ENCODE results near the gene GGCX.
"Not testable (repeated sequence)": the region's sequence is repeated elsewhere in the genome, so short reads cannot be mapped to it uniquely, and the experiment has no call there.

The GGCX gene

GRCh38 chr2:85564144-85564563 lies 2.9 kb upstream of the GGCX start:
- DNase-seq = no peak

GRCh38 chr2:85560812-85561279 lies 447 bp downstream of the GGCX start:
- no peak for DNase-seq

- DNase-seq = not testable (repeated sequence)
These were observed 928 bp downstream of the GGCX start for GRCh38 chr2:85560403-85560726.

GRCh38 chr2:85558160-85558559 lies 3.1 kb downstream of the GGCX start:
- DNase-seq = no peak

GRCh38 chr2:85557130-85557529 lies 4.2 kb downstream of the GGCX start:
- DNase-seq = no peak

- no peak for DNase-seq
These were observed 6.2 kb downstream of the GGCX start for GRCh38 chr2:85554980-85555612.

- DNase-seq = no peak
These were observed 8.1 kb downstream of the GGCX start for GRCh38 chr2:85553184-85553583.

GRCh38 chr2:85551698-85552678 lies 9.3 kb downstream of the GGCX start:
- DNase-seq = peak; percentile 88

- DNase-seq = no peak
These were observed 10.8 kb downstream of the GGCX start for GRCh38 chr2:85550486-85550885.

- no peak for DNase-seq
These were observed 11.5 kb downstream of the GGCX start for GRCh38 chr2:85549826-85550225.

GRCh38 chr2:85549095-85549494 lies 12.2 kb downstream of the GGCX start:
- DNase-seq = no peak

GRCh38 chr2:85548608-85548900 lies 12.7 kb downstream of the GGCX start:
- no peak for DNase-seq

- no peak for DNase-seq
These were observed 13.3 kb downstream of the GGCX start for GRCh38 chr2:85547859-85548607.

GRCh38 chr2:85547089-85547858 lies 14.0 kb downstream of the GGCX start:
- no peak for DNase-seq

- DNase-seq = no peak
These were observed 15.5 kb downstream of the GGCX start for GRCh38 chr2:85545780-85546240.

- not testable (repeated sequence) for DNase-seq
These were observed 16.1 kb downstream of the GGCX start for GRCh38 chr2:85544915-85545779.

GRCh38 chr2:85544254-85544691 lies 17.0 kb downstream of the GGCX start:
- DNase-seq = not testable (repeated sequence)

GRCh38 chr2:85542777-85543176 lies 18.5 kb downstream of the GGCX start:
- no peak for DNase-seq

GRCh38 chr2:85541753-85542457 lies 19.4 kb downstream of the GGCX start:
- no peak for DNase-seq

GRCh38 chr2:85541262-85541661 lies 20.0 kb downstream of the GGCX start:
- DNase-seq = no peak

- DNase-seq = no peak
These were observed 21.1 kb downstream of the GGCX start for GRCh38 chr2:85540133-85540648.
